ENCODE measurements around the gene KIF7. TPM values are rescaled to one million over a fixed set of nuclear protein-coding genes. Genes with fewer than 3 reads are reported as not detected.

Gene KIF7
- total RNA-seq, 1 donor: 10.6 TPM

DNA sequence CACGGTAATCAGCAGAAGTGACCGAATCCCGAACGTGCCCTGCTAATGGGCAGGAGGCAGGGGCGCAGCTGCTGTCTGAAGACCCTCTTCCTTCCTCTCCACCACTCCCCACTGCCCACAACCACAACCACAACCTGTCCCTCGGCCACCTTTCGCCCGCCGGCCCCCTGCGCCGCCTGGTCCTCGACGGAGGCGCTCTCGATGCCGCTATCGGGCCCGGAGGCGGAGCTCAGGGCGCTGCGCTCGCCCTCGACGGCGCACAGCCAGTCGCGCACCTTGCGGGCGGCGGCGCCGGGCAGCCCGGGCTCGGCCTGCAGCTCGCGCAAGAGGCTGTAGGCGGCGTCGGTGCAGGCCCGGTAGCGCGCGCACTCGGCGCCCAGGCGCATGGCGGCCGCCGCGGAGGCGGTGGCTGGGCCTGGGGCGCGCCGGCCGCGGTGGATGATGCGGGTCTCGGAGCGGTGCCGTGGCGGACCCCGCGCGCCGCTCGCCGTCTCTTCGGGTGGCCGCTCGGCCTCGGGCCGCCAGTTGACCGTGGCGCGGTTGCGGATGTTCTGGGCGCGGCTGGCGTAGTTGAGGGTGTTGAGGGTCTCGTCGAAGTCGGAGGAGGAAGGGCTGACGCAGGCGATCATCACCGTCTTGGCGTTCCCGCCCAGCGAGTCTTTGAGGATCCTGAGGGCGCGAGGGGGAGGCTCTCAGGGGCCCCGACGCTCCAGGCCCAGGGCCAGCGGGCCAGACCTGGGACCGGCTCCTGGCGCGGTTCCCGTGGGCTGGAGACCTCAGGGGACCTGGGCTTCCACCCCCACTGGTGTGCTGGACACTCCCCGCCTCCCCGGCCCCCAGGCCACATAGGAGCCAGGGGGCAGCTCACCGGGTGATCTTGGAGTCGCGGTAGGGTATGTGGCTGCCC, 6.9 kb downstream of the KIF7 start:
- no peak for TF ChIP-seq CTCF (IDR thresholded peaks at IDR 0.05; ENCODE audit: insufficient read depth, low read length)
- H3K4me3 ChIP-seq (ENCODE audit: low read depth, low read length): no peak overlapping the region
- no peak for DNase-seq (ENCODE audit: low read depth)

- TF ChIP-seq CTCF (IDR thresholded peaks at IDR 0.05; ENCODE audit: insufficient read depth, low read length): peak; percentile 92
- H3K4me3 ChIP-seq (ENCODE audit: low read depth, low read length): no peak overlapping the region
- peak; percentile 57 for DNase-seq (ENCODE audit: low read depth)
These were observed 7.9 kb downstream of the KIF7 start for GRCh38 chr15:89647191-89647851.

- no peak overlapping the region for H3K4me3 ChIP-seq (ENCODE audit: low read depth, low read length)
- no peak for DNase-seq (ENCODE audit: low read depth)
- TF ChIP-seq CTCF (IDR thresholded peaks at IDR 0.05; ENCODE audit: insufficient read depth, low read length): no peak
These were observed 8.7 kb downstream of the KIF7 start for GRCh38 chr15:89646416-89647141.

DNA sequence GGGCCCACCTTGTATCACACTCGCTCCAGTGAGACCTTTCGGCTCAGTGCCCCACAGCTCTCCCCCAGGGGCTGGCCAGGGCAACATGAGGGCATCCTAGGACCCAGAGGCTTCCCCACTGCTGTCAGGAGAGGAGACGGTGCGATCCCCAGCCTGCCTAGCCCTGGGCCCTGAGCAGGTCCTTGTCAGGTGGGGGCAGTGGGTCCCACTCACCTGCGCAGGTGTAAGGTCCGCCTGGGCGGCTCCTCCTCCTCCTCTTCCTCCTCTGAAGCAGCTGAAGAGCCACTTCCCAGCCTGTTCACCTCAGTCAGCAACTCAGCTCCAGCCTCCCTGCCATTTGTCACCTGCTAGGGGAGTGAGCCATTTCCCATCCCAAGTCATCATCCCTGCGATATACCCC, 9.6 kb downstream of the KIF7 start:
- no peak for DNase-seq (ENCODE audit: low read depth)
- H3K4me3 ChIP-seq (ENCODE audit: low read depth, low read length): no peak overlapping the region
- no peak for TF ChIP-seq CTCF (IDR thresholded peaks at IDR 0.05; ENCODE audit: insufficient read depth, low read length)

DNA sequence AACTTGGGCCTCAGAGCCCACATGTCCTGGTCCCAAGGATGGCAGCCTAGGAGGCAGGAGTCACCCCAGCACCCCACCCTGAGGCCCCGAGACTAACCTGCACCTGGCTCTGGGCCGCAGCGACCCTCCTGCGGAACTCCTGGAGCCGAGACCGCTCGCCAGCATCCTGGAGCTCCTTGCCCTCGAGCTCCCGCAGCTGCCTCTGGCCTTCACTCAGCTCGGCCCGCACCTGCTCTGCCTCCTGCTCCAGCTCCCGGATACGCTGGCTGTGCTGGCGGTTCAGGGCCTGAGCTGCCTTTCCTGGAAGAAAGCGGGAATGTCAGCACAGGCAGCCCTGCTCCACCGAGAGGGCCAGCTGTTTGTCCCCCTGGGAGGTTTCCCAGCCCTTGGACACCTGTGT, 13.2 kb downstream of the KIF7 start:
- DNase-seq (ENCODE audit: low read depth): no peak
- no peak overlapping the region for H3K4me3 ChIP-seq (ENCODE audit: low read depth, low read length)
- no peak for TF ChIP-seq CTCF (IDR thresholded peaks at IDR 0.05; ENCODE audit: insufficient read depth, low read length)

- no peak for DNase-seq (ENCODE audit: low read depth)
- H3K4me3 ChIP-seq (ENCODE audit: low read depth, low read length): no peak overlapping the region
- no peak for TF ChIP-seq CTCF (IDR thresholded peaks at IDR 0.05; ENCODE audit: insufficient read depth, low read length)
These were observed 14.2 kb downstream of the KIF7 start for GRCh38 chr15:89641053-89641452.
